Smooth muscle cell of the brain vasculature (primary cell): Measurements from ENCODE around the gene ACVR1B.

ENCODE experiments used
- DNase-seq: peaks from one replicate; pipeline ENCODE4 v3.0.0-alpha.2; 2012; ENCODE audit warnings: low read depth, low spot score

The ACVR1B gene

GRCh38 chr12:51917041-51917590 is 34.4 kb upstream of the ACVR1B start:
- DNase-seq = no peak

- no peak for DNase-seq
Observed at GRCh38 chr12:51917746-51918453, 33.6 kb upstream of the ACVR1B start.

GRCh38 chr12:51920046-51920445 is 31.5 kb upstream of the ACVR1B start:
- DNase-seq = no peak

GRCh38 chr12:51921017-51921725 is 30.3 kb upstream of the ACVR1B start:
- no peak for DNase-seq

GRCh38 chr12:51922146-51922545 is 29.4 kb upstream of the ACVR1B start:
- no peak for DNase-seq

- DNase-seq = no peak
Observed at GRCh38 chr12:51922762-51923505, 28.6 kb upstream of the ACVR1B start.

- DNase-seq = no peak
Observed at GRCh38 chr12:51923506-51924365, 27.8 kb upstream of the ACVR1B start.

- DNase-seq = no peak
Observed at GRCh38 chr12:51924551-51925319, 26.8 kb upstream of the ACVR1B start.

- DNase-seq = no peak
Observed at GRCh38 chr12:51925346-51926063, 26.0 kb upstream of the ACVR1B start.

- DNase-seq = no peak
Observed at GRCh38 chr12:51926064-51926632, 25.4 kb upstream of the ACVR1B start.

- no peak for DNase-seq
Observed at GRCh38 chr12:51926718-51927117, 24.8 kb upstream of the ACVR1B start.

GRCh38 chr12:51932218-51933076 is 19.1 kb upstream of the ACVR1B start:
- DNase-seq = no peak

- no peak for DNase-seq
Observed at GRCh38 chr12:51934080-51934479, 17.4 kb upstream of the ACVR1B start.

- no peak for DNase-seq
Observed at GRCh38 chr12:51937926-51938325, 13.6 kb upstream of the ACVR1B start.

- no peak for DNase-seq
Observed at GRCh38 chr12:51938726-51939125, 12.8 kb upstream of the ACVR1B start.

- peak; percentile 54 for DNase-seq
Observed at GRCh38 chr12:51941011-51941581, 10.4 kb upstream of the ACVR1B start.

- DNase-seq = no peak
Observed at GRCh38 chr12:51941604-51942003, 9.9 kb upstream of the ACVR1B start.

- DNase-seq = no peak
Observed at GRCh38 chr12:51942056-51942455, 9.4 kb upstream of the ACVR1B start.
